HPDE6-E6E7 (cell line): ENCODE measurements around the gene APOA5.
"Not testable (repeated sequence)": the region's sequence is repeated elsewhere in the genome, so short reads cannot be mapped to it uniquely, and the experiment has no call there.

Source experiments
- DNase-seq: peaks from one replicate; pipeline ENCODE4 v3.0.0; 2011; ENCODE audit warnings: missing footprints; ENCODE audit errors: extremely low spot score

APOA5 gene

DNA sequence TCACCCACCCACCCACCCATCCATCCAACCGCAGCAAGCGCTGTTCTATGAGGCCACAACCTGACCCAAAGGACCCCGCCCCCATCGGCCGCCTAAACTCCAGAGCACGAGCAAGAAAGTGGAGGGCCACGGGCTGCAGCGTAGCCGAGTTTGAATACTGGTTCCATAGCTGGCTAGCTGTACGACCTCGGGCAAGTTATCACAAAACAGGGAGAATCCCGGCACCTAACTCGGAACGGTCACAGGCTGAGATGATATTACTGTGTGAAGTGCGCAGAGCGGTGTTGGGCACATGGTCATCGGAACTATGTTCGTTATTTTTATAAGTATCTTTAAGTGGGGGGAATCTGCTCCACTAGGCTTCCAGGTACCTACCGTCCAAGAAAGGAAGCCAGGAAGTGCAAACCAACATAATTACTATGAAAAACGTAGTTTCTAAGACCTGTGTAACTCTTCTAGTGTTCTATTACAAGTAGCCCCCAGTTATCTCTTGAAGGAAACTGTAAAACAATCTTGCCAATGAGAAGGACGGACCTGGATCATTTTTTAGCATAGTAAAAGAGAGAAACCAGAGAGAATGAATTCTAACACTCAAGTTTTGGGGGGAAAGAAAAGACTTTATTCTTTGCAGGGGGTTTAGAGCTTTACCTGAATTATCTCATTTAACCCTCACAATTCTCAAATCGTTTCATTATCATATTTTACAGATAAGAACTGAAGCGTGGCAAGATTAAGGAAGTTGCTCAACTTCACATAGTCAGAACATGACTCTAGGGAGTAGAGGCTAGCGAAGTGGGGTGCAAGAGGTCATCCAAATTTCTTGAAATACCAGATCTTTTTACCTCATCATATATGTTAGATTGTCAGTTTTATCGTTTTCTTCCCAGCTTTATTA, 18.2 kb downstream of the APOA5 start:
- DNase-seq, result peak; percentile 25

DNA sequence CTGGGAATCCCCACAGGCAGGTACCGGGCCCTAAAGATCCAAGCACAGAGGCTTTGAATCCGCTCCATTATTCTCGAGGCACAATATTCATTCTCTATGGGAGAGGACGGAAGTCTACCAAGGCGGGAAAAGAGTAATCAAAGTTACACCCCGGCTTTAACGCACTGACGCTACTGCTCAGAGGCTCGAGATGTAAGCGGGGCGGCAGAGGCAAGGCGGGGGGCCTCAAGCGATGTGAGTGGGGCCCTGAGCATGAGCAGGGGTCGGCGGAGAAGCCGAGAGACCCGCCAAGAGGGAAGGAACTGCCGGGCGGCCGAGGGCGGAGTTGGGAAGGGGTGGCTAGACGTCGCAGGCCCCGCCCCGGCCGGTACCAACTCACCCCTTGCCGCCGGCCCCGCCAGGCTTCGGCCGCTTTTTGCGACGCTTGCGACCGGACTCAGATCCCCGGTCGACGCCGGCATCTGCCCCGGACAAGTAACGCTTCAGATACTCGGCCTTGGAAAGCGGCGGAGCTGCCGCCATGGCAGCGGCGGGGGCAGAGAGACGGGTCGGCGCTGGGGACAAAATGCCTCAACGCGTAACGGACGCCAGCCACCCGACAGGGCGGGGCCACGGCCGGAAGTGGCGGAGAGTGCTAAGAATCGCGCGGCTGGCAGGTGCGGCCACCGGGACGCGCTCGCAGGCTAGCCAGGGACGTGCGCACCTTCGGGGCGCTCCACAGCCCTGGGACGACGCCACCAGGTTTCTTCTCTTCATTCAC, 19.1 kb downstream of the APOA5 start, which contains the start of gene BUD13:
Gene BUD13, minus strand, starts transcription at position 545 of the 760 bp plus-strand sequence. Its CDS starts 23 bp downstream, at position 522.
- peak; percentile 79 for DNase-seq

DNA sequence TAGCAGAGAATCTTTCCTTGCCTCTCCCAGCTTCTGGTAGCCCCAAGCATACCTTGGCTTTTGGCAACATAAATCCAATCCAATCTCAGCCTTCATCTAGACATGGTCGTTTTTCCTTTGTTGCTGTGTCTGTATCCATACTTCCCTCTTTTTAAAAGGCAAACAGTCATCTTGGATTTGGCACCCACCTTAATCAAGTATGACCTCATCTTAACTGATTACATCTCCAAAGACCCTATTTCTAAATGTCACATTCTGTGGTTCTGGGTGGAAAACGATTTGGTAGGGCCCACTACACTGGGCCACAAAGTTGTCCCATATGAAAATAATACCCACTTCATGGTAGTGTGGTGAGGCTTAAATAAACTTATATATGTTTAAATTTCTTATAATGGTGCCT, 19.7 kb downstream of the APOA5 start:
- no peak for DNase-seq

DNA sequence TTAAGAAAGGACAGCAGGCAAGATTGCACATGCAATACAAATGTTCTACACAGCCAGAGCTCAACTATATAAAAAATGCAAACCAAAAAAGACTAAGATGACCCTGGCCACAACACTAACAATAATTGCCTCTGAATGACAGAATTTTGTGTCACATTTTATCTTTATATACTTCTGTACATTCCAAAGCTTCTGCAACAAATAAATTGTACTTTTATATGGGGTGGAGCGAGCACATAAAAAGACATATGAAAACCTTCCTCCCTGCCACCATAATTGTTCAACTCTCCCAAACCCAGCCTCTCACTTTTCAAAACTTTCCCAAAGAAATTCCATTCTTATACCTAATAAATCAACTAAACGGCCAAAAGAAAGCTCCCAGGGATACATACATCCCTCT, 29.5 kb downstream of the APOA5 start:
- DNase-seq, result no peak

DNA sequence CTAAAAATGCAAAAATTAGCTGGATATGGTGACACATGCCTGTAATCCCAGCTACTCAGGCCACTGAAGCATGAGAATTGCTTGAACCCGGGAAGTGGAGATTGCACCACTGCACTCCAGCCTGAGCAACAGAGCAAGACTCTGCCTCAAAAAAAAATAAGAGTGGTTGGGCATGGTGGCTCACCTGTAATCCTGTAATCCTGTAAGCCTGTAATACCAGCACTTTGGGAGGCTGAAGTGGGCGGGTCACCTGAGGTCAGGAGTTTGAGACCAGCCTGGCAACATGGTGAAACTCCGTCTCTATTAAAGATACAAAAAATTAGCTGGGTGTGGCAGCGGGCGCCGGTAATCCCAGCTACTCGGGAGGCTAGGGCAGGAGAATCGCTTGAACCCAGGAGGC, 35.6 kb downstream of the APOA5 start:
- DNase-seq, result not testable (repeated sequence)

DNA sequence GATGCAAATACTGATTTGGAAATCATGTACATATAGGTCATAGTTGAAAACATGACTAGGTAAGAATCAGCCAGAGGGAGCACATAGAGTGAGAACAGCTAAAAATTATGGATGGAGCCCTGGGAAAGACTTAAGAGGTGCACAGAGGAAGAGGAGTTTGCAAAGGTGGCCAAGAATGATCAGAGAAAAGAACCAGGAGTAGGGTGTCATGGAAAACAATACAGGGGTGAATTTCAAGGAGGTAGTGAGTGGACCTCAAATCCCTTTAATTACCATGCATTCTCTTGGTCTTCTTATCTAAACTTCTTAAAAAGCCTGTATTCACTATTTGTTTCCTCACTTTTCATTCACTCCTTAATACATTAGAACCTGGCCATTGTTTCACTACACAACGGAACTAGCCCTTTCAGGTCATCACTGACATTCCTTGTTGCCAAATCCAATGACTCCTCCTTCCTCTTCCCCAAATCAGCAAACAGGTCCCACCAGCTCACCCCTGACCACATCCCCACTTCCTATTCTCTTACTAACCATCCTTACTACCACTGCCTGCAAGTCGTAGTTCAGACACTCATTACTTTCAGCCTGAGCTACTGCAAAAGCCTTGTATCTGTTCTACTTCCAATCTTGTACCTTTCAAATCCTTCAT, 41.5 kb downstream of the APOA5 start:
- DNase-seq, result no peak

DNA sequence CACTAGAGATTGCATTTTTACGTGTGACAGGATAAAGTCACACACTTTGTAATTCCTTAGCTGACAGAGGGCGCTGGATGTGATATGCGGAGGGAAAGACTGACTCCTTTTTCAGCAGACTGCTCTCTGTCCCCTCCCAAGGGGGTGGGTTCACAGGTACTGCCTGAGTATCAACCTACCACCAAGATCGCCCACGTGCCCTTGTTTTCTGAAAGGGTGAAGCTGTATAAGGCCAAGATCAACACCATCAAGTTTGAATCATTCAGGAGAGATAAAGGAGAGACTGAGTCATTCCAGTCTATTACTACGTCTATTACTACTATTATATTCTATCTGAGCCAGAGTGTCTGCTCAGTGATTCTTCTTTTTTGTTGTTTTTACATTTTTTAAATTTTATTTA, 49.6 kb downstream of the APOA5 start:
- no peak for DNase-seq

DNA sequence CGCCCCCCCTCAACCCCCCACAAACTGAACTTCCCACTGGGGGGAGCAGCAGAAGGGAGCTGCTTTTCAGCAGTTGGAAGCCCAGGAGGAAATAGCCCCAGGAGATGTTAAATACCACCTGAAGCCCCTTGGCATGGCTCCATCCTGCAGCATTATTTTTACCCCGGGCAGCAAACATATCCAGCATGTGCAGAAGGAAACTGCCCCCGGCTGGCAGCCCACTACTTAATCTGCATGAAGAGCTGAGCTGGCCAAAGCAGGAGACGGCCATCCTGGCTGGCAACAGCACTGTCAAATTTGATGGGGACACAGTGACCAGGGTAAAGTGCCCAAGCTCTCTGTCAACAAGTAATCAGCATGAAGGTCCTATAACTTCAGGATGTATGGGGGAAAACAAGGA, 50.9 kb downstream of the APOA5 start:
- DNase-seq, result no peak
